Endothelial cell of umbilical vein (primary cell): Measurements from ENCODE around the gene MAN2B1. TPM values are rescaled to one million over a fixed set of nuclear protein-coding genes. Genes with fewer than 3 reads are reported as not detected.

Experiments
- BruUV-seq: library from RNA; stranded (reverse); fragments of 400-500 nt; replicated peaks from 2 replicates; lab custom pipeline; 2021; lab: Mats Ljungman, UMichigan
- CTCF ChIA-PET: fragments of 300-600, 350-600 bp; sonication (Branson Sonifier 250); formaldehyde crosslinking; loops from one replicate; lab custom pipeline; 2021; ENCODE audit warnings: antibody characterized with exemption, inconsistent platforms; lab: Charles Lee
- POLR2A ChIA-PET: fragments of 300-600, 350-600 bp; sonication (Branson Sonifier 250); formaldehyde crosslinking; loops from one replicate; lab custom pipeline; 2021; ENCODE audit warnings: antibody characterized with exemption, inconsistent platforms; lab: Charles Lee
- DNase-seq: peaks from one replicate; pipeline ENCODE4 v3.0.0-alpha.2; 2011; ENCODE audit warnings: low read depth, low spot score
- FAIRE-seq: peaks from 2 replicates; lab custom pipeline; 2011; peaks lifted over from hg19 to GRCh38; lab: Jason Lieb, UNC
- H2AFZ ChIP-seq: 2 replicates; pipeline ENCODE4 v1.6.0; 2012; ENCODE audit warnings: low read depth, low read length, control low read depth, inconsistent platforms
- H3K27ac ChIP-seq: 2 replicates; pipeline ENCODE4 v1.5.1; 2011; ENCODE audit warnings: low read depth, mild to moderate bottlenecking, control low read depth, low read length, moderate library complexity; ENCODE audit not compliant: insufficient read depth
- H3K27me3 ChIP-seq, 2 experiments: 2 replicates each; pipeline versions ENCODE4 v1.6.0 to v1.6.1; 2011; ENCODE audit warnings: low read length in 2 of 2, mixed read lengths in 1 of 2; ENCODE audit not compliant: control insufficient read depth in 2 of 2, insufficient read depth in 2 of 2
- H3K36me3 ChIP-seq, 2 experiments: 2 replicates in 1 of 2; 3 replicates in 1 of 2; pipeline ENCODE4 v1.5.1; 2011; ENCODE audit warnings: low read length in 2 of 2, mild to moderate bottlenecking in 1 of 2, moderate library complexity in 1 of 2; ENCODE audit not compliant: control insufficient read depth in 2 of 2, insufficient read depth in 2 of 2; ENCODE audit errors: extremely low read depth in 1 of 2
- H3K4me1 ChIP-seq: 3 replicates; pipeline ENCODE4 v1.5.1; 2011; ENCODE audit warnings: mild to moderate bottlenecking, low read length; ENCODE audit not compliant: control insufficient read depth, insufficient read depth; ENCODE audit errors: extremely low read depth
- H3K4me2 ChIP-seq: 2 replicates; pipeline ENCODE4 v1.6.1; 2011; ENCODE audit warnings: low read length, control low read depth, mixed read lengths; ENCODE audit not compliant: insufficient read depth
- H3K4me3 ChIP-seq, 3 experiments: fragments of 200-600 bp in 1 of 3; sonication (generic), shearing (Covaris generic) in 1 of 3; replicated peaks in 1 of 3; 2 replicates each; pipeline ENCODE4 v1.5.1; 2011 to 2016; ENCODE audit warnings: control low read depth in 3 of 3, low read length in 3 of 3, mild to moderate bottlenecking in 2 of 3, inconsistent platforms in 1 of 3, low read depth in 1 of 3, moderate library complexity in 1 of 3; ENCODE audit not compliant: insufficient read depth in 1 of 3
- H3K79me2 ChIP-seq: 2 replicates; pipeline ENCODE4 v1.6.0; 2012; ENCODE audit warnings: low read length, inconsistent platforms; ENCODE audit not compliant: control insufficient read depth, insufficient read depth
- H3K9ac ChIP-seq: replicated peaks from 2 replicates; pipeline ENCODE3; 2011; ENCODE audit warnings: low read length, control low read depth; ENCODE audit not compliant: insufficient read depth; ENCODE audit errors: extremely low read depth
- H3K9me1 ChIP-seq: replicated peaks from 3 replicates; pipeline ENCODE4 v1.6.0; 2011; ENCODE audit warnings: mild to moderate bottlenecking, low read length; ENCODE audit not compliant: control insufficient read depth, insufficient read depth; ENCODE audit errors: extremely low read depth
- H3K9me3 ChIP-seq: replicated peaks from 2 replicates; pipeline ENCODE4 v1.5.1; 2012; ENCODE audit warnings: low read length, inconsistent platforms; ENCODE audit not compliant: control insufficient read depth, insufficient read depth
- H4K20me1 ChIP-seq: replicated peaks from 2 replicates; pipeline ENCODE3; 2011; ENCODE audit warnings: mild to moderate bottlenecking, low read length; ENCODE audit not compliant: control insufficient read depth, insufficient read depth; ENCODE audit errors: extremely low read depth
- CTCF ChIP-seq, 2 donors: IDR thresholded peaks; 1 replicate in 1 of 2; 2 replicates in 1 of 2; pipeline ENCODE4 v1.5.1; 2011; ENCODE audit warnings: low read length in 2 of 2, mild to moderate bottlenecking in 2 of 2, moderate library complexity in 2 of 2, control low read depth in 1 of 2, inconsistent platforms in 1 of 2, low read depth in 1 of 2; ENCODE audit not compliant: insufficient read depth in 1 of 2; ENCODE audit errors: extremely low read depth in 1 of 2
- POLR2AphosphoS5 ChIP-seq: IDR thresholded peaks from 2 replicates; pipeline ENCODE4 v1.6.1; 2012; ENCODE audit warnings: low read depth, mild to moderate bottlenecking, control low read depth, low read length, moderate library complexity; ENCODE audit not compliant: insufficient read depth
- dilution Hi-C: fragments of 300-500 bp; cut with MboI; formaldehyde crosslinking; loops from one replicate; pipeline ENCODE4 v1.15.0; 2019; ENCODE audit warnings: low sequenced_read_pairs; ENCODE audit not compliant: extremely low pct_ligation_motif_present
- intact Hi-C: fragments of 100-400 bp; cut with micrococcal nuclease; formaldehyde crosslinking; loops from one replicate; pipeline ENCODE4 v1.10.0; 2022
- polyA plus RNA-seq, 4 experiments: library from polyadenylated mRNA; depleted of rRNA in 3 of 4; stranded (reverse) in 3 of 4; unstranded in 1 of 4; fragments of >200 nt; gene quantifications; 2 replicates each; pipeline versions ENCODE4 v1.2.1 to v1.2.3, GENCODE V29; 2011 to 2012; ENCODE audit warnings: missing spikeins in 1 of 4
- total RNA-seq: library from RNA; stranded (reverse); gene quantifications from 2 replicates; pipeline ENCODE4 v1.2.3, GENCODE V29; 2021

The MAN2B1 gene
- total and polyA plus RNA-seq, 2 donors (not counting 3 experiments of a cell fraction or from before 2014, with no cell fraction given), result 64.4 to 76.8 TPM

DNA sequence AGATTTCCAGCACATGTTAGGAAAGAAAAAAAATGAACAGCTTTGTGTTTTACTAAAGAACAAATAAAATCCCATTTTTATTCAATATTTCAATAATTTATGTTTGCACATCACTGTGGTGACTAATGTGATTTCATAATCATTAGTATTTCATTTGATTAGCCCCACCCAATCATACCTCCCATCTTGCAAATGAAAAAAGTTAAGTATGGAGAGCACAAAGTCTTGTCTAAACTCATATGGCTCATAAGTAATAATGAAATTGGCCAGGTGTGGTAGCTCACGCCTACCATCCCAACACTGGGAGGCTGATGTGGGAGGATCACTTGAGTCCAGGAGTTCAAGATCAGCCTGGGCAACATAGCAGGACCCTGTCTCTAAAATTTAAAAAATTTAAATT is 59.7 kb downstream of the MAN2B1 start:
- Histone ChIP-seq H3K79me2 (peaks cover 12% of the 10 kb centered on the region), H3K27ac (no peak overlapping the region), H3K4me1 (peaks cover 9% of the 10 kb centered on the region), H3K9me1 (no peaks in the 10 kb centered on the region), H3K9me3 (no peaks in the 10 kb centered on the region), H3K4me2 (no peak overlapping the region), H3K4me3 (no peak overlapping the region), H2AFZ (no peak overlapping the region), H4K20me1 (no peaks in the 10 kb centered on the region), H3K9ac (no peak overlapping the region), H3K36me3 (peaks cover 0 to 7% of the 10 kb centered on the region in 2 experiments), H3K27me3 (no peaks in the 10 kb centered on the region)
- dilution Hi-C loops, result no loop called here
- FAIRE-seq (no peak), DNase-seq (no peak)
- BruUV-seq, result no TSS peak
- no peak for TF ChIP-seq CTCF (IDR thresholded peaks at IDR 0.05; ENCODE audit: extremely low read depth in 1 of 2, insufficient read depth in 1 of 2, low read depth in 1 of 2, low read length in 2 of 2)
- CTCF ChIA-PET, result no interaction called here
- intact Hi-C loops, result no loop called here
- POLR2A ChIA-PET, result no interaction called here

- DNase-seq (no peak), FAIRE-seq (no peak)
- Histone ChIP-seq H3K4me3 (no peak overlapping the region), H3K36me3 (peaks cover 0 to 5% of the 10 kb centered on the region in 2 experiments), H4K20me1 (no peaks in the 10 kb centered on the region), H3K9me1 (no peaks in the 10 kb centered on the region), H3K9me3 (no peaks in the 10 kb centered on the region), H3K79me2 (no peaks in the 10 kb centered on the region), H3K27ac (no peak overlapping the region), H3K27me3 (no peaks in the 10 kb centered on the region), H3K4me2 (no peak overlapping the region), H2AFZ (no peak overlapping the region), H3K4me1 (no peaks in the 10 kb centered on the region), H3K9ac (no peak overlapping the region)
- no TSS peak for BruUV-seq
- TF ChIP-seq POLR2AphosphoS5, result no peak
- ChIA-PET POLR2A (no interaction called here), CTCF (interaction anchor here (1.4 kb wide), 1 partner anchor 36 kb away, joined by 3 read pairs; no protein-coding TSS in a partner anchor)
- dilution Hi-C loops, result no loop called here
- intact Hi-C loops, result no loop called here
Measured at GRCh38 chr19:12603714-12604113, 62.8 kb downstream of the MAN2B1 start.
